ENCODE data around the gene ASF1B. TPM values are rescaled to one million over a fixed set of nuclear protein-coding genes. Genes with fewer than 3 reads are reported as not detected.

ASF1B gene
- total RNA-seq, 2 donors from 2014 or later, result 48.2 to 89.3 TPM

- ATAC-seq, result peak in 1 of 2 donors; percentile 6
- Mint-ChIP-seq H3K4me1 (ENCODE audit: low read depth in 2 of 2) (peaks cover 12 to 27% of the 10 kb centered on the region in 2 donors), H3K9me3 (no peaks in the 10 kb centered on the region), H3K36me3 (no peaks in the 10 kb centered on the region), H3K27me3 (no peaks in the 10 kb centered on the region), H3K27ac (peak overlapping the region; percentile 60 to 90), H3K4me3 (peak overlapping the region; percentile 90)
- DNase-seq (ENCODE audit: low spot score), result no peak
Measured at GRCh38 chr19:14166999-14167575, 30.7 kb upstream of the ASF1B start.

DNA sequence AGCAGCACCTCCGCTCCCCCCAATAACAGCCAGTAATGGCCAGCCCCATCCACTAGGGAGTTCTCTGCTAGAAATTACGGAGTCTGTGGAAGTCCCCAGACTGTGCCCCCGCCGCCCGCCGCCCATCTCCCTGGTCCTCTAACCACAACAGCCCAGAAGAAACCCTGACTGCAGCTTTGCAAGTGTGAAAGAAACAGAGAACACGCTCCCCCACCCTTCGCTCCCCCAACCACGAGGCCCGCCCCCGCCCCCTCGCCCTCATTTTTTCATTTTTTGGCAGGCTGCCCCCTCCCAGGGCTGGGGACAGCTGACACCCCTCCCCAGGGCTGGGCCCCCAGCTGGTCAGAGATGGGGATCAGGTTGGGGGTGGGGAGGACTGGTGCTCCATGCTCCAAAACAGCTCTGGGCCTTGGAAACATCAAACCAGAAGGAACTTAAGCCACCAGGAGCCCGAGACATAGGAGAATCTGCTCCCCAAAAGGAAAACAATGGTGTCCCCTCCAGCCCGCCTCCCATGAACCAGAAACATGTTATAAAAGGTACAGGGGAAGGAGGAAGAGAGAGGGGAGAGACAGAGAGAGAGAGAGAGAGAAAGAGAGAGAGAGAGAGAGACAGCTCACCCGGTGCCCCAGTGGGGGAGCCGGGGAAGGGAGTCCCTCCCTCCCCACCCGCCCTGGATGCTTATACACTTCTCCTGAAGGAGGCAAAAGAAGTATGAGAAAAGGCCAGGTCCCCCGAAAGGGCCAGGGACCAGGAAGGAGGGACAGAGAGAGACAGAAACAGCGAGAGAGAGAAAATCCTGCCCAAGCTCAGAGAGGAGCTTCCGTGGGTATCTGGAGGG, 29.8 kb upstream of the ASF1B start:
- Mint-ChIP-seq H3K27ac (peak overlapping the region; percentile 60 to 90), H3K4me3 (peak overlapping the region; percentile 90), H3K27me3 (no peaks in the 10 kb centered on the region), H3K36me3 (no peaks in the 10 kb centered on the region), H3K4me1 (ENCODE audit: low read depth in 2 of 2) (peaks cover 12 to 27% of the 10 kb centered on the region in 2 donors), H3K9me3 (no peaks in the 10 kb centered on the region)
- no peak for DNase-seq (ENCODE audit: low spot score)
- peak; percentile 45 to 63 for ATAC-seq

GRCh38 chr19:14164724-14165493, 28.5 kb upstream of the ASF1B start:
- H3K36me3 Mint-ChIP-seq, result no peaks in the 10 kb centered on the region
- H3K27me3 Mint-ChIP-seq, result no peaks in the 10 kb centered on the region
- H3K9me3 Mint-ChIP-seq, result no peaks in the 10 kb centered on the region
- peaks cover 12 to 27% of the 10 kb centered on the region in 2 donors for H3K4me1 Mint-ChIP-seq (ENCODE audit: low read depth in 2 of 2)
- DNase-seq (ENCODE audit: low spot score) (no peak), ATAC-seq (no peak)
- H3K27ac Mint-ChIP-seq, result no peak overlapping the region
- no peak overlapping the region for H3K4me3 Mint-ChIP-seq

DNA sequence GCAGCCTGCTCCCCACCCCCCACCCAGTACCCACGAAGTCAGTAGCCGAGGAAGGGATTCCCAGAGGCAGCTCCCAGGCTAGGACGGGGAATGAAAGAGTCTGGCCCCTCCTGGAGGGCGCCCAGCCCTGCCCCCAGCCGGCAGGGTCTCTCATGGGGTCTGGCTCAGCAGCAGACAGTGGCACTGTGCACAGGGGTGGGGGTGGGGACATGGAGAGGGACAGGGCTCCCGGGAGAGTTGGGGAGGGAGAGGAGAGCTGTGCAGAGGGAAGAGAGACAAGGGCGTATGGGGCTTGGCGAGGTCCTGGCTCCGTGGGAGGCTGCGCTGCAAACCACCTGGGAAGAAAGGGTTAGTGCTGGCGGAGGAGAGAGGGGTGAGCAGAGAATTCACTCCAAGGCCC, 27.7 kb upstream of the ASF1B start:
- Mint-ChIP-seq H3K9me3 (no peaks in the 10 kb centered on the region), H3K36me3 (no peaks in the 10 kb centered on the region), H3K27ac (no peak overlapping the region), H3K4me1 (ENCODE audit: low read depth in 2 of 2) (peaks cover 12 to 27% of the 10 kb centered on the region in 2 donors), H3K27me3 (no peaks in the 10 kb centered on the region), H3K4me3 (no peak overlapping the region)
- no peak for ATAC-seq
- no peak for DNase-seq (ENCODE audit: low spot score)

DNA sequence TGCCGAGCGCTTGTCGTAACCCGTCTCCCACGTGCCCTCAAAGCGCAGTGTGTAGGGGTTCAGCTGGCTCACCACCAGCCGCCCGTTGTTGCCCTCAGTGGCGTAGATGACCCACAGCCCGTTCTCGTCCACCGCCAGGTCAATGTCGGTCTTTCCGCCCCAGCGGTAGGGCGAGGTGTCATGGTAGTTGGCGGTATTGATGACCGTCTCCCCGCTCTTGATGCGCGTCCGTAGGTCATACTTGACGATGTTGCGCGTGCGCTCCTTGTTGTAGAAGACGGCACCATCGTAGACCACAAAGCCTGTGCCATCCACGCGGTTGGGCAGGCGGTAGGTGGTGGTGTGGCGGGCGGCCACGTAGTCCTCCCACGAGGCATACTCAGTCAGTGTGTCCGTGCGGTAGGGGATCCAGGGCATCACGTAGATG, 26.5 kb upstream of the ASF1B start:
- DNase-seq (ENCODE audit: low spot score) (no peak), ATAC-seq (no peak)
- Mint-ChIP-seq H3K27me3 (no peaks in the 10 kb centered on the region), H3K4me3 (no peak overlapping the region), H3K4me1 (ENCODE audit: low read depth in 2 of 2) (peaks cover 12 to 20% of the 10 kb centered on the region in 2 donors), H3K36me3 (no peaks in the 10 kb centered on the region), H3K27ac (no peak overlapping the region), H3K9me3 (no peaks in the 10 kb centered on the region)

DNA sequence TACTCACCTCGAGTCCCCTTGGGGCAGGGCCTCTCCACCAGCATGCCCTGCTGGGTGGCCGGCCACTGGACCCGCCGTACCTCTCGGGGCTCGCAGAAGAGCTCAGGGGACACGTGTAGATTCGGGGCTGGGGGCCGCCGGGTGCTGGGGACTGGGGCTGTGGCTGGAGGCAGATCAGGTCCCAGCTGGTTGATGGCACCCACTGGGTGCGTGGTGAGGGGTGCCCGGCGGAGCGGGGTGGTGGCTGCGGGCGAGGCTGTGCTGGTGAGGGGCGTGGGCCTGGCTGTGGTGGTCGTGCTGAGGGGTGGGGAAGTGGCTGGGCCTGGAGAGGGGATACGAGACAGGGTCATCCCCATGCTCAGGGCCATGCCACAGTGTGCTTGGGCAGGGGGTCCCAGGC, 24.9 kb upstream of the ASF1B start:
- no peaks in the 10 kb centered on the region for H3K27me3 Mint-ChIP-seq
- no peaks in the 10 kb centered on the region for H3K9me3 Mint-ChIP-seq
- no peak for ATAC-seq
- H3K4me1 Mint-ChIP-seq (ENCODE audit: low read depth in 2 of 2), result peaks cover 3 to 7% of the 10 kb centered on the region in 2 donors
- no peak overlapping the region for H3K4me3 Mint-ChIP-seq
- no peaks in the 10 kb centered on the region for H3K36me3 Mint-ChIP-seq
- H3K27ac Mint-ChIP-seq, result no peak overlapping the region
- DNase-seq (ENCODE audit: low spot score), result no peak

DNA sequence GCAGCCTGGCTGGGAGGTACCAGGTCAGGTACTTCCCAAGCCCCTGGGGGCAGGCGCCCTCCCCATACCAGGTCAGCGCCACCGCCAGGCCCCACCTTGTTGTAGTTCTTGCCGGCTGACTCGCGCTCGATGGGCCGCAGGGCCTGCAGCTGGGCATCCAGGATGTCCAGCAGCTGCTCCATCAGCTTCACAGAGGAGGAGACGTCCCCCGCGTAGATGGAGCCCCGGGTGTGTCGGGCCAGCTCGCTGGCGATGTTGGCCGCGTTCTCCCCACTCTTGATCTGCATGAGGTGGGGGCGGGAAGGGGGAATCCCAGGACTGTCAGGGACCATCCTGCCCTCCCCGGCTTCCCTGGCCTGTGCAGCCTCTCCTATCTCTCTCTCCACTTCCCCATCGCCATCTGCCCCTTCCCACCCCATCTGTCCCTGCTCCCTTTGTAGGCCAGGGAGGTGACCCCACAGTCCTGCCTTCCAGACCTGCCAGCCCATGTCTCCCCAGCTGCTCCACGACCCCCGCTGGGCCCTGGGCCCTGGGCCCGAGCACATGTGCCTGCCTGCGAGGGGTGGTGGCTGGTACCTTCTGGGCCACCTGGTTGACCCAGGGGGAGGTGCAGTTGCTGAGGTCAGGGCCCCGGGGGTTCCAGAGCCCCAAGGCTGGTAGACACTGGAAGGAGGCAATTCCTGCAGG, 23.8 kb upstream of the ASF1B start:
- Mint-ChIP-seq H3K4me1 (ENCODE audit: low read depth in 2 of 2) (no peaks in the 10 kb centered on the region), H3K27ac (no peak overlapping the region)
- no peak for ATAC-seq

DNA sequence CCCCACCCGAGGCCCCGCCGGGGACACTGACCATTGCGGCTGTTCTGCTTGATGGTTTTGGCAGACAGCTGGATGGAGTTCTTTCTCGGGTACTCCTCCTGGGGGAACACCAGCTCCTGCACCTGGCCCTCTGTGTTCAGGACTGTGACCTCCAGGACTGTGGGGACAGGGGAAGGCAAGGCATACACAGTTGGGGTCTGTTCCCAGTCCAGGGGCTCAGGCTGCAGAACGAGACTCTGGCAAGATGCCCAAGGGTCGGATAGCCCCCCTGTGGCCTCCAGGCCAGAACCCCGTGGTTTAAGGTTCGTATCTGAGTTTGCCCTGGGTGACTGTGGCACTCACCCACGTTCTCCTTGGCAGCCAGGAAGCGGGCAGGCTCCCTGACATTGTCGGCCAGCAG, 22.7 kb upstream of the ASF1B start:
- ATAC-seq, result no peak
- Mint-ChIP-seq H3K9me3 (no peaks in the 10 kb centered on the region), H3K4me1 (ENCODE audit: low read depth in 2 of 2) (no peaks in the 10 kb centered on the region), H3K27ac (no peak overlapping the region), H3K4me3 (no peak overlapping the region), H3K27me3 (no peaks in the 10 kb centered on the region), H3K36me3 (no peaks in the 10 kb centered on the region)
- DNase-seq (ENCODE audit: low spot score), result no peak

More for the DNA sequence above, 23.8 kb upstream of the ASF1B start:
- no peak overlapping the region for H3K4me3 Mint-ChIP-seq
- H3K36me3 Mint-ChIP-seq, result no peaks in the 10 kb centered on the region
- no peaks in the 10 kb centered on the region for H3K27me3 Mint-ChIP-seq
- no peak for DNase-seq (ENCODE audit: low spot score)
- H3K9me3 Mint-ChIP-seq, result no peaks in the 10 kb centered on the region

GRCh38 chr19:14158276-14159023, 22.1 kb upstream of the ASF1B start:
- no peaks in the 10 kb centered on the region for H3K27me3 Mint-ChIP-seq
- no peak overlapping the region for H3K4me3 Mint-ChIP-seq
- DNase-seq (ENCODE audit: low spot score) (no peak), ATAC-seq (no peak)
- no peaks in the 10 kb centered on the region for H3K36me3 Mint-ChIP-seq
- no peaks in the 10 kb centered on the region for H3K9me3 Mint-ChIP-seq
- no peaks in the 10 kb centered on the region for H3K4me1 Mint-ChIP-seq (ENCODE audit: low read depth in 2 of 2)
- no peak overlapping the region for H3K27ac Mint-ChIP-seq

- H3K4me3 Mint-ChIP-seq, result no peak overlapping the region
- no peaks in the 10 kb centered on the region for H3K4me1 Mint-ChIP-seq (ENCODE audit: low read depth in 2 of 2)
- no peaks in the 10 kb centered on the region for H3K36me3 Mint-ChIP-seq
- no peaks in the 10 kb centered on the region for H3K9me3 Mint-ChIP-seq
- no peaks in the 10 kb centered on the region for H3K27me3 Mint-ChIP-seq
- ATAC-seq (no peak), DNase-seq (ENCODE audit: low spot score) (no peak)
- H3K27ac Mint-ChIP-seq, result no peak overlapping the region
Measured at GRCh38 chr19:14156971-14157717, 20.8 kb upstream of the ASF1B start.

- DNase-seq (ENCODE audit: low spot score) (no peak), ATAC-seq (no peak)
- H3K4me3 Mint-ChIP-seq, result no peak overlapping the region
- H3K36me3 Mint-ChIP-seq, result no peaks in the 10 kb centered on the region
- H3K27me3 Mint-ChIP-seq, result no peaks in the 10 kb centered on the region
- no peak overlapping the region for H3K27ac Mint-ChIP-seq
- H3K4me1 Mint-ChIP-seq (ENCODE audit: low read depth in 2 of 2), result no peaks in the 10 kb centered on the region
- no peaks in the 10 kb centered on the region for H3K9me3 Mint-ChIP-seq
Measured at GRCh38 chr19:14156122-14156521, 19.7 kb upstream of the ASF1B start.

- H3K4me1 Mint-ChIP-seq (ENCODE audit: low read depth in 2 of 2), result no peaks in the 10 kb centered on the region
- DNase-seq (ENCODE audit: low spot score), result no peak
- H3K27me3 Mint-ChIP-seq, result no peaks in the 10 kb centered on the region
- H3K4me3 Mint-ChIP-seq, result no peak overlapping the region
- no peak overlapping the region for H3K27ac Mint-ChIP-seq
- no peaks in the 10 kb centered on the region for H3K36me3 Mint-ChIP-seq
- ATAC-seq, result no peak
- H3K9me3 Mint-ChIP-seq, result no peaks in the 10 kb centered on the region
Measured at GRCh38 chr19:14155371-14155770, 19.0 kb upstream of the ASF1B start.
